Stimulated activated CD4-positive, alpha-beta T cell treated with anti-CD3 and anti-CD28 coated beads, Interleukin-15, amount 100 ng/mL, for 24 hours (primary cell): ENCODE data around the gene TMEM61.

Experiments
- DNase-seq: peaks from one replicate; pipeline ENCODE4 v3.0.0-alpha.2; 2020

Gene TMEM61

GRCh38 chr1:54987427-54987826 is 7.0 kb downstream of the TMEM61 start:
- no peak for DNase-seq

- DNase-seq = no peak
Observed at GRCh38 chr1:54987919-54988705, 7.7 kb downstream of the TMEM61 start.

- no peak for DNase-seq
Observed at GRCh38 chr1:54988975-54989374, 8.5 kb downstream of the TMEM61 start.

GRCh38 chr1:54989473-54989872 is 9.0 kb downstream of the TMEM61 start:
- no peak for DNase-seq

GRCh38 chr1:54989968-54990810 is 9.8 kb downstream of the TMEM61 start:
- DNase-seq = no peak

- DNase-seq = no peak
Observed at GRCh38 chr1:54990916-54991315, 10.5 kb downstream of the TMEM61 start.

- no peak for DNase-seq
Observed at GRCh38 chr1:54991939-54992338, 11.5 kb downstream of the TMEM61 start.

GRCh38 chr1:54993140-54993539 is 12.7 kb downstream of the TMEM61 start:
- DNase-seq = no peak

- no peak for DNase-seq
Observed at GRCh38 chr1:54994355-54994990, 14.0 kb downstream of the TMEM61 start.

GRCh38 chr1:54995013-54995760 is 14.8 kb downstream of the TMEM61 start:
- DNase-seq = no peak

- peak; percentile 31 for DNase-seq
Observed at GRCh38 chr1:54995835-54996234, 15.4 kb downstream of the TMEM61 start.

- DNase-seq = peak; percentile 89
Observed at GRCh38 chr1:54996359-54996868, 16.0 kb downstream of the TMEM61 start.

- DNase-seq = peak; percentile 9
Observed at GRCh38 chr1:54996869-54997710, 16.7 kb downstream of the TMEM61 start.

GRCh38 chr1:54997711-54997986 is 17.2 kb downstream of the TMEM61 start:
- DNase-seq = no peak

- no peak for DNase-seq
Observed at GRCh38 chr1:54998100-54998499, 17.7 kb downstream of the TMEM61 start.

GRCh38 chr1:54998677-54999076 is 18.2 kb downstream of the TMEM61 start, which contains the start of gene BSND:
TSS of gene BSND (plus strand) at chr1:54998933. CDS start at chr1:54999187, 254 bp downstream.
- no peak for DNase-seq

- no peak for DNase-seq
Observed at GRCh38 chr1:55000110-55001085, 20.0 kb downstream of the TMEM61 start.

- no peak for DNase-seq
Observed at GRCh38 chr1:55001311-55001710, 20.9 kb downstream of the TMEM61 start.

GRCh38 chr1:55002686-55003085 is 22.3 kb downstream of the TMEM61 start:
- DNase-seq = no peak

- peak; percentile 25 for DNase-seq
Observed at GRCh38 chr1:55005351-55006140, 25.1 kb downstream of the TMEM61 start.
